ENCODE results near the gene FOCAD.

DNA sequence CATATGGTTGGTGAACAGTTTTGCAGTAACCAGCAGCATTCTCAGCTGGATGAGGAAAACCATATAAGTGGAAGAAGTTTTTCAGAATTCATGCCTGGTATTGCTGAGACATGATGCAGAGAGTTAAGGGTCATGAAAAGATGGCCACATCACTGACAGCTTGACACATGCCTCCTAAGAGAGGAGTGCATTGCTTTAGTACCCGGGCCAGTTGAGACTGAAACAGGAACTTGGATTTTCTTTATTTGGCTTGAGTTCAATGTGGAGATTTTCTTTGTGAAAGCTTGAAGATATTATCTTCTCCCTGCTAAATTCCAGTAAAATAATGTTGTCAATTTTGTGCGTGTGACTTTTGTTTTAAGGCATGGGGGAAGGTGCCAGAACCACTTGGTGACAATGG lies 311.6 kb downstream of the FOCAD start:
- TF ChIP-seq, protein P1, sequence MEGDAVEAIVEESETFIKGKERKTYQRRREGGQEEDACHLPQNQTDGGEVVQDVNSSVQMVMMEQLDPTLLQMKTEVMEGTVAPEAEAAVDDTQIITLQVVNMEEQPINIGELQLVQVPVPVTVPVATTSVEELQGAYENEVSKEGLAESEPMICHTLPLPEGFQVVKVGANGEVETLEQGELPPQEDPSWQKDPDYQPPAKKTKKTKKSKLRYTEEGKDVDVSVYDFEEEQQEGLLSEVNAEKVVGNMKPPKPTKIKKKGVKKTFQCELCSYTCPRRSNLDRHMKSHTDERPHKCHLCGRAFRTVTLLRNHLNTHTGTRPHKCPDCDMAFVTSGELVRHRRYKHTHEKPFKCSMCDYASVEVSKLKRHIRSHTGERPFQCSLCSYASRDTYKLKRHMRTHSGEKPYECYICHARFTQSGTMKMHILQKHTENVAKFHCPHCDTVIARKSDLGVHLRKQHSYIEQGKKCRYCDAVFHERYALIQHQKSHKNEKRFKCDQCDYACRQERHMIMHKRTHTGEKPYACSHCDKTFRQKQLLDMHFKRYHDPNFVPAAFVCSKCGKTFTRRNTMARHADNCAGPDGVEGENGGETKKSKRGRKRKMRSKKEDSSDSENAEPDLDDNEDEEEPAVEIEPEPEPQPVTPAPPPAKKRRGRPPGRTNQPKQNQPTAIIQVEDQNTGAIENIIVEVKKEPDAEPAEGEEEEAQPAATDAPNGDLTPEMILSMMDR (IDR thresholded peaks at IDR 0.05) = no peak
- no peak for TF ChIP-seq POLR2A (IDR thresholded peaks at IDR 0.05)
- no peak for TF ChIP-seq POLR2AphosphoS5 (IDR thresholded peaks at IDR 0.05)

All from prostate gland (tissue), 2 donors.